Stimulated activated CD8-positive, alpha-beta memory T cell treated with anti-CD3 and anti-CD28 coated beads, Interleukin-12 subunit alpha, Interleukin-12 subunit beta, amount 100 ng/mL, for 1 hour (primary cell): ENCODE data around the gene NKD1.
"Not testable (repeated sequence)": the region's sequence is repeated elsewhere in the genome, so short reads cannot be mapped to it uniquely, and the experiment has no call there.

Source experiments
- DNase-seq: peaks from one replicate; pipeline ENCODE4 v3.0.0-alpha.2; 2020; ENCODE audit warnings: low read depth

The NKD1 gene

GRCh38 chr16:50579373-50579772 is 31.2 kb downstream of the NKD1 start:
- not testable (repeated sequence) for DNase-seq

- DNase-seq = no peak
Measured at GRCh38 chr16:50580180-50580798, 32.1 kb downstream of the NKD1 start.

- no peak for DNase-seq
Measured at GRCh38 chr16:50581845-50582244, 33.6 kb downstream of the NKD1 start.

- DNase-seq = no peak
Measured at GRCh38 chr16:50583211-50583610, 35.0 kb downstream of the NKD1 start.

- no peak for DNase-seq
Measured at GRCh38 chr16:50584033-50584722, 36.0 kb downstream of the NKD1 start.

- no peak for DNase-seq
Measured at GRCh38 chr16:50585331-50585776, 37.2 kb downstream of the NKD1 start.

GRCh38 chr16:50587543-50587942 is 39.3 kb downstream of the NKD1 start:
- DNase-seq = no peak

- DNase-seq = no peak
Measured at GRCh38 chr16:50588276-50588675, 40.1 kb downstream of the NKD1 start.

GRCh38 chr16:50591209-50591608 is 43.0 kb downstream of the NKD1 start:
- DNase-seq = no peak

GRCh38 chr16:50591800-50592771 is 43.9 kb downstream of the NKD1 start:
- DNase-seq = no peak

GRCh38 chr16:50592996-50593395 is 44.8 kb downstream of the NKD1 start:
- no peak for DNase-seq

GRCh38 chr16:50593410-50594150 is 45.4 kb downstream of the NKD1 start:
- DNase-seq = no peak

- DNase-seq = no peak
Measured at GRCh38 chr16:50594308-50595260, 46.4 kb downstream of the NKD1 start.

- DNase-seq = no peak
Measured at GRCh38 chr16:50595859-50596258, 47.7 kb downstream of the NKD1 start.

- DNase-seq = no peak
Measured at GRCh38 chr16:50596762-50597450, 48.7 kb downstream of the NKD1 start.

- DNase-seq = no peak
Measured at GRCh38 chr16:50597563-50598255, 49.5 kb downstream of the NKD1 start.

- DNase-seq = no peak
Measured at GRCh38 chr16:50598256-50598894, 50.2 kb downstream of the NKD1 start.

GRCh38 chr16:50598936-50599361 is 50.8 kb downstream of the NKD1 start:
- DNase-seq = no peak

- DNase-seq = no peak
Measured at GRCh38 chr16:50599494-50599893, 51.3 kb downstream of the NKD1 start.
